NCI-H2171 (cell line): ENCODE results near the gene FLVCR1.
A peak's percentile ranks its signal among the peaks of the same experiment; 100 is the strongest.

Experiments
- DNase-seq: peaks from one replicate; lab custom pipeline; 2025; lab: John Stamatoyannopoulos, UW

FLVCR1 gene

DNA sequence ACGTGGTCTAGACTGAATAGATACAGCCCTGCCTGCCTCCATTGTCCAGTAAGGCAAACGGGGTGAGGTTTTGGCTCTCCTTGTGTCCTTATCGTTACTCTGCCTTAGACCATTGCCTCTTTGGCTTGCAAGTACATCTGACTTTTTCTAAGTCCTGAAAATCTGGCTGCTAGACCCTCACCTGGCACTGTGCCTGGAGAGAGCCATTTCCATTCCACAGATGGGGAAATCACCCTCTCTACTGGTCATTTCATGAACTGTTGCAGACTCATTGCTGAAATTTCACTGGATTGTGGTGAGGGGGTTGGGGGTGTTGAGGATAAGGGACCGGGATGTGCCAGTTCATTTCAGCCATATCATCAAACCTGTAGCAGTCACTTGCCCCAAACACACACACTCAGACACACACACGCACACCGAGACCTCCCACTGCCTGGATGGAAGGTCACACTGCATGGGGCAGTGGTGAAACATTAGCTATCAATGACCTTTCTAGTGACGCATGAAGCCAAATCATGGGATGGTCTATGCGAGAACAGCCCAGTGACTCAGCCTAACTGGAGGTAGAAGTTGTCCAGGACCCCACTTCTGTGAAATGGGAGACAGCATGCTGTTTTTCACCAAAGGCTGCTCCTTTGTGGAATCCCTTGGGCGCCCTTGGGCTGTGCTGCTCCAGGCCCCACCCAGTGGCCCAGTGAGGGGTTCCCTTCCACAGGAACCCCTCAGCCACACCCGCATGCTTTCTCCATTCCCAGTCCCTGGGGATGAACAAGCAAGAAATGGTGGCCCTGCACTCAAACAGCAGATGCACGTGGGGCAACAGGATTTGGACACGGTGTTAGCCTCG, 57.4 kb downstream of the FLVCR1 start:
- DNase-seq = peak; percentile 33

DNA sequence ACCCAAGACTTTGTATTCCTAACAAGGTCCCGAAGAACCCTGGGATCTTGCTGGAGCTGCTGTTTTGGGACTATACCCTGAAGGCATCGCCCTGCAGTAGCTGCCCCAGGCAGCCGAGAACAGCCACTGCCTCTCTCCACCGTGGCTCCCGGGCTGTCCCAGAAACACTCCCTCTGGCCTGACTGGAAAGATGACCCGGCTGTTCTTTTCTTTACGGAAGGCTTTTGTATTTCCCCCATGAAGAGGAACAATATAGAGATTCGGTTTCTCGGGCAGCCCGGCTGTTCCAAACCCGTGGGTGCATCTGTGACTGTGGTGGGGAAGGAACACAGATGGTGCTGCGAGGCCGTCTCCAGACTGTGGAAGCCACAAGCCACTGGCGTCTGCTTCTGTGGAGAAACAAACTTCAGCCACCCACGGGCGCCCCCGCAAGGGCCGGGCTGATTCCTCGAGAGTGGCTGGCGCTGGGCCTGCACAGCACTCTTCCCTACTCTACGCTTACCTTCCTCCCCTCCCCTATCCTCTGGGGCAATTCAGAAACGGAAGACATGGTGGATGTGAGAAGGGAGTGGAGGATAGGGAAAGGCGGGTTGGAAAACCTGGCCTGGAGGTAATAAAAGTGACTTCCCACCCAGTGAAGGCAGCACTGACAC, 58.5 kb downstream of the FLVCR1 start:
- DNase-seq = peak; percentile 80

DNA sequence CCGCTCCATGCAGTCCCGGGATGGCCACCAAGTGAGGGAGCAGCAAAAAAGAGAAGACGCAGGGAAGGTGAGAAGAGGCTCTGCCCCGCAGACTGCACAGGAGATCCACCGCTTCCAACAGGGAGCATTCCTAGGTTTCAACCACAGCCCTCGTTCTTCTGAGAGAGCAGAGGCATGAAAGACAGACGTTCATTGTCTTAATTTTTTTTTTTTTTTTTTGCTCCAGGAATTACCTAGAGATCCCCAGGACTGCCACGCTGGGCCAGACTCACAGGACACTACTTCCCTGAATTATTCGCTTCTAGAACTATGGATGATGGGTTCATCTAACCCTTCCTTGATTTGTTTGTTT, 59.0 kb downstream of the FLVCR1 start:
- DNase-seq = no peak

DNA sequence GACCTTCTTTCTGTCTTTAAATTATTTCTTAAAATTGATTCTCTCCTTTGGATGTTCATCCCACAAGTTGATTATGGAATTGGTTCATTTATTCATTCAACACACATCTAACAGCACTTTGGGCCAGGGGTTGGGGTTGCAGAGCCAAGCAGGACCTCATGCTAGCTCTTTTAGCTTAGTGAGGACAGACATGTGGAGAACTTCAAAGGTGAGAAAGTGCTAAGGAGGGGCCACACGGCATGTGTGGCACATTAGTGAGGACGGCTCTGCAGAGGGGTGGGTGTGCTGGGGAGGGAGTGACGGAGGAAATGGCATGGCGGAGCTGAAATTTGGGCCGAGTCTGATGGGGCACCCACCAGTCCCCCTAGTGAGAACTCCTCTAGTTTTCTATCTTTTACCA, 59.8 kb downstream of the FLVCR1 start:
- DNase-seq = no peak

DNA sequence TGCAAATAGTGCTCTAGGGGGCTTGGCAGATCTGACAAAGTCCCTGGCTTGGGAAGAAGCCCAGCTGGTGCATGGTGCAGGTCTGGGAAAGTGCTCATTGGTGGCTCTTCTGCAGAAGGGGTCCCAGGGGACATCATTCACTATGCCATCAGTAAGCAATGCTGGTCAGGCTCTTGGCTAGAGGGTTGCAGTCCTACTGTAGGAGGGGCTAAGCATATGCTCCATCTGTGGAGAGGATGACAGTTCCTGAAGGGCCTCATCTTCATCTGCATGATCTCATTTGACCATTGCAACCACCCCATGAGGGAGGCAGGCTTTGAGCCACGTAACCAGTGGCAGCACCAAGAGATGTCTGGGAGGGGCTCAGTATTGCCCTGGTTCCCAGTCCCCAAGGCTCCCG, 60.7 kb downstream of the FLVCR1 start:
- DNase-seq = no peak

DNA sequence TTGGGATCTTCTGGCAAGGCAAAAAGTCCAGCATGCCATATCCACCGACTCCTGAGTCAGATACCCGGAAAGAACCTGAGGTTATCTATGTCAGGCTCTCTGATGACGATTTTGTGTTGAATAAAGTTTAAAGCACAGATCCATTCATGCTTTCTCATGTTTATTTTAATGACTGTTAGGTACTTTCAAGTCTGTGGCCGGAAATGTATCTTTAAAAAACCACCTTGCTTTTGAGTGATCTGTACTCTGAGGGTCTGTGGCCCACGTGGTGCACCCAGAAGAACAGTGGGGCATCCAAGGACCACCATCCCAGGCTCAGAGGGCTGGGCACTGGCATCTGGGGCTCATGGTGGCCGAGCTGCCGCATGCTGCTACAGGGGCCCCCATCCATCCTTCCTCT, 62.2 kb downstream of the FLVCR1 start:
- no peak for DNase-seq

DNA sequence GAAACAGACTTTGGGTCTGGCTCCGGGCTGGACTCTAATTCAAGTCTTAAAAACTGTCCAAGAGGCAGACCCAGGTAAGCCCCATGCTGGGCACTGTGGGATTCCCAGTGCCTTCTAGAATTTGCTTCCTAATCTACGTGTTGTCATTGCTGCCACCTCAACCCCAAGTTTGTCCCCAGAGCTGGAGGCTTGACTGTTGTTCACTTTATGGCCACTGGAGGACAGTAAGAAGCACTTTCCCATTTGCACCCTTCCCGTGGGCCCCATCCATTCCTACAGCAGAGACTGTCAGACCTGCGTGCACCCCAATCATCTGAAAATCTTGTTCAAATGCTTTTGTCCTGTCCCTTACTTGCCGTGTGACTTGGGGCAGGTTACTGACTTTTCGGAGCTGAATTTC, 62.8 kb downstream of the FLVCR1 start:
- DNase-seq = no peak

DNA sequence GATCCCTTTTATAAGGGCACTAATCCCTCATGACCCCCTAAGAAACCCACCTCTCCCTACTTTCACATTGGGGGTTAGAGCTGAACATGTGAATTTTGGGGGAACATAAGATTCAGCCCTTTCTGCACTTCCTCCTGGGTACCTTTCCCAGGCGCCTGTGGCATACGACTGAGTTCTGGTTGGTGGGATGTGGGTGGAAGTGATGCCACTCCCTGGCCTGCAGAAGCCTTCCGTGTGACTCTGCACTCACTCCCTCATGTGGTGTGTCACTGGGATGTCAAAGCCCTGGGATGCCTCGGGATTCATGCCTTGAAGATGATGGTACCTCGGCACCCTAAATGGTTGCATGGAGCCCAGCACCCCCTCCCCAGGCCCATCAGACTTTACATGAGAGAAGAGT, 63.9 kb downstream of the FLVCR1 start:
- DNase-seq = no peak

DNA sequence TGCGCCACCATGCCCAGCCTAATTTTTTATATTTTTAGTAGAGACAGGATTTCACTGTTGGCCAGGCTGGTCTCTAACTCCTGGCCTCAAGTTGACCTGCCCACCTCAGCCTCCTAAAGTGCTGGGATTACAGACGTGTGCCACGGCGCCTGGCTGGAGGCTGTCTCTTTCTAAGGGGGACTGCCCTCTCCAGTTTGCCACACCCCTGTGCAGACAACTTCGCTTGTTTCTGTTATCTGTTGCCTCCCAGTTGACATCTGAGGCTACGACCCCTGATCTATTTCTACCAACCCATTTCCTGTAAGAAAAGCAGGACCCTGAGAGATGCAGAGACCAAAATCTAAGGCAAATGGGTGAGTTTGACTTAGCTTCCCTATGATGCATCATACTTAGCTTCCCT, 68.3 kb downstream of the FLVCR1 start:
- no peak for DNase-seq

DNA sequence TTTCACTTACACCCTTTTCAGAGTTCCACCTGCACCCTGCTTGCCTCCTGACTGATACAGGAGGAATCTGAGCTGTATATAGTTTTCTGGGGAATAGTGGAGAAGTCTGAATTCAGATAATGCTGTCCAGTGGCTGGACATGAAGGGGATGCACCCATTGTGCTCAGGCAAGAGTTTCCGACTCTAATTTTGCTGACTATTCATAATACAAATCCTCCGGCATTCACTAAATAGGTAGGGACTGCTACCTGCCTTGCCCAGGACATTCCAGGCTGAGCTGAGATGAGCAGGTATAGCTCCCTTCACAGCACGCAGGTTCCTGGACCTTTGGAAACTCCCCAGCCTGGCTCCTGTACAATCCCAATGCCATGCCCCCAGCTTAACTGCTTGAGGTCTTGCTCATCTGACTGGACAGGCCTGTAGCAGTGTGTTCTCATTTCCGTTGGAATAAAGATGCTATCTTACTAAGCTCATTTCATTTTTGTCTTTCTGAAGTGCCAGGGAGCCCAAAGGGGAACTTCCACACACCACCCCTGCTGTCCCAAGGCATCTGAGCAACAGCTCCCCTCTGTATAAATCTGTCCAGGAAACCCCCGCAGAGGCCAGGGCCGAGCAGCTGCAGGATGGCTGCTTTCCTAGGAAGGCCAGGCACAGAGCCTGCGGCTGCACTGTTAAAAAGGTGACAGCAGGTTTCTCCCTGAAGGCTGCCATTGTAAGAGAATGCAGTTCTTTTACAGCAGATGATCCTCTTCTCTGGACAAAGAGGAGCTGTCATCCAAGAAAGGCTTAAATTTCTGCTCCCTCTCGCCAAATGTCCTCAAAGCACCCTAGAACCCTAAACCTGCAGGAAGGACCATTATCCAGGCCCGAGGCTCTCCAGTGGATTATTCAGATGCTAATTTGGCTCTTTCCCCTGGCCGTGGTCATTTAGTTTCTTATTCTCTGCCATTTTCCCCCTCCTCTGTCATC, 70.5 kb downstream of the FLVCR1 start:
- no peak for DNase-seq

DNA sequence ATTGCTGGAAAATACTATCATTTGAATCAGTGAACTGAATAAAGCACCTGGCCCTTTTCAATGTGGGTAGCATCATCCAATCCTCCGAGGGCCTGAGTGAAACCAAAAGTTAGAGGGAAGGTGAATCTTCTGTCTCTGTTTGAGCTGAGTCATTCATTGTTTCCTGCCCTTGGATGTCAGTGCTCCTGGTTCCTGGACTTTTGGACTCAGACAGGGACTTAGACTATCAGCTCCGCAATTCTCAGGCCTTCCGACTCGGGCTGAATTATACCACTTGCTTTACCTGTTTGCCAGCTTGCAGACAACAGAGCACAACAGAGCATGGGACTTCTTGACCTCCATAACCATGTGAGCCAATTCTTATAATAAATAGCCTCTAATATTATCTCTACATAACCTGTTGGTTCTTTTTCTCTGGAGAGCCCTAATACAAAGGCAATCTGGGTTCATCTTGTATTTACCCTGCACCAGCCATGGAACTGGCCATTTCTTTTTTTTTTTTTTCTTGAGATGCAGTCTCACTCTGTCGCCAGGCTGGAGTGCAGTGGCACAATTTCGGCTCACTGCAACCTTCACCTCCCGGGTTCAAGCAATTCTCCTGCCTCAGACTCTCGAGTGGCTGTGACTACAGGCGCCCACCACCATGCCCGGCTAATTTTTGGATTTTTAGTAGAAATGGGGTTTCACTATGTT, 73.1 kb downstream of the FLVCR1 start:
- DNase-seq = no peak

DNA sequence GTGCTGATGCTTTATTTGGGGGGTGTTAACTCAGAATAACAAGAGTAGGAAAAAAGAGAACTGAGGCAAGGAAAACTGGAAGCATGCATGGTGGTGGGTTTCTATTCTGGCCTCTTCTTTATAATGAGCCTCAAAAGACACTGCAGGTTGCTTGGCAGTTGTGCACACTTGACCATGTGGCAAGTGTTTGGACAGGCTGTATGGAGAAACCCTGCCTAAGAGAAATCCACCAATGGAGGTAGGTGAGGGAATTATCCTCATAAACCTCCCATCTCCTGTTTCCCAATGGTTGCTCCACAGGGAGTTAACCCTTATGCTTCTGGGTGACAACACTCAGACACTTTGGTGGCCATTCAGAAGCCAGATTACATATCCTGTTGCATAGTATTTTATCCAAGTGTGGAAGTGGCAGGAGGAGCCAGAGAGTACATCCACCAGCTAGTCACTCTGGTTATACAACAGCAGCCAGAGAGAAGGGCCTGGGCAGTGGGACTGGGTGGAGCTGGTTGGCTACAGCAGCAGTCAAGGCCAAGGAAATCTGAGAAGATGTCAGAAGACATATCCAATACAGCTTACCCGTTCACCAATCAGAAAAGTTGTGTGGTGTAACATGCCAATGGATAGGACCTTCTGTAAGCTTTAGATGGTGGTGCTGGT, 75.9 kb downstream of the FLVCR1 start:
- no peak for DNase-seq

DNA sequence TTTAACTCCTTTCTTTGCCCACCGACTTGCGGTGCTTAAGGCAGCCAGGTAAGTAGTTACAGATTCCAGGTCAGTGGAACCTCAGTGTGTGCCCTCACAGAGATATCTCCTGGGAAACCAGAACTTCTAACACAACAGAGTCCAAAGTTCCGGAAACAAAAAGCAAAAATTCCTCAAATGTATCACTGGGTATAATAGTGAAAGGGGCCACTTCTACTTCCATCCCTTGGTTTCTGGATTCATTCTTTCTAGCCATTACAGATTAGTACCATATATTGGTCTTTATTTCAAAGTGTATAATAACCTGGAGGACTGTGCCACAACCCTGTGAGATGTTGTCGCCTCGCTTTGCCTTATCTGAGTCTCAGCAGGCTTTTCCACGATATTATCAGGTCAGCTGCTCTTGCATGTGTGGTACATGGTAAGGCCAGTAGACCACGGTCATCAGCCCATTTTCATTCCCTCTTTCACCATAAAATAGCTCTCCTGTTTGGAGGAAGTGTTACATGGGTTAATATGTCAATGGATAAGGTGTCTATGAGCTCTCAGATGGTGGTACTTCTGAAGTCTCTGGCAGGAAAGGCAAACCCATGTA, 77.4 kb downstream of the FLVCR1 start:
- DNase-seq = no peak

DNA sequence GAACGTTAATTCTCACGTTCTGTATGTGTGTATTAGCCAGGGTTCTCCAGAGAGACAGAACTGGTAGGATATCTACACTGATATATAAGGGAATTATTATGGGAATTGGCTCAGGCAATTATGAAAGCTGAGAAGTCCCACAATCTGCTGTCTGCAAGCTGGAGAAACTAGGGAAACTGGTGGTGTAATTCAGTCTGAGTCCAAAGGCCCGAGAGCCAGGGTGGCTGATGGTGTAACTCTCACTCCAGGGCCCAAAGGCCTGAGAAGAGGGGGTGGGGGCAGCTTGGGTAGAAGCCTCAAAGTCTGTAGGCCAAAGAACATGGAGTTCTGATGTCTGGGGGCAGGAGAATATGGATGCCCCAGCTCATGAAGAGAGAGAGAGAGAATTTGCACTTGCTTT, 79.0 kb downstream of the FLVCR1 start:
- DNase-seq = no peak

DNA sequence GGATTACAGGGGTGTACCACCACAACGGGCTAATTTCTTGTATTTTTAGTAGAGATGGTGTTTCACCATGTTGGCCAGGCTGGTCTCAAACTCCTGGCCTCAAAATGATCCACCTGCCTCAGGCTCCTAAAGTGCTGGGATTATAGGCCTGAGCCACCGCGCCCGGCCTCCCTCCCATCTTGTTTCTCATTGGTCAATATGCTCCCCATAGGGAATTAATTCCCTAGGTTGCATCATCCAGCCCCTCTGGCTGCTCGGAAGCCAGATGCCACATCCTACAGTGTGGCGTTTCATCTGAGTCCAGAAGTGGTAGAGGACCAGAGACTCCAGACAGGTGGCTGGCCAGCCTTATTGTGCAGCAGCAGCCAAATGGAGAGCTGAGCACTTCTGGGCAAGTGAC, 80.8 kb downstream of the FLVCR1 start:
- peak; percentile 45 for DNase-seq

DNA sequence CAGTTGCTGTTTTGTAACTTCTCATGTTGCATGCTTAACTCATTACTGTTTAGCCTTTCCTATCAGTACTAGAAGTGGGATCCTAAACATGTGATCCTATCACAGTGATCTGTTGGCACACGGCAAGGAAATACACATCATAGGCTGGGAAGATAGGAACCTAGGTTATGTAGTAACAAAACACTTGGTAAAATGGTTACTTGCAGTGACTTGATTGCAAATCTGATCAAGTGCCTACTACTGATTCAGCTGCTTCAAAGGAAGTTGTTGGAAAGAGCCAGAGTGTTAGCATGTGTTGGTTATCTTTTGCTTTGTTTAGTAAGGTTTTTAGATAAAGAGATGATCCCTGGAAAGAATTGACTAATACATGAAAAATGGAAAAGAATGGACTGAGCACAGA, 83.4 kb downstream of the FLVCR1 start:
- no peak for DNase-seq

DNA sequence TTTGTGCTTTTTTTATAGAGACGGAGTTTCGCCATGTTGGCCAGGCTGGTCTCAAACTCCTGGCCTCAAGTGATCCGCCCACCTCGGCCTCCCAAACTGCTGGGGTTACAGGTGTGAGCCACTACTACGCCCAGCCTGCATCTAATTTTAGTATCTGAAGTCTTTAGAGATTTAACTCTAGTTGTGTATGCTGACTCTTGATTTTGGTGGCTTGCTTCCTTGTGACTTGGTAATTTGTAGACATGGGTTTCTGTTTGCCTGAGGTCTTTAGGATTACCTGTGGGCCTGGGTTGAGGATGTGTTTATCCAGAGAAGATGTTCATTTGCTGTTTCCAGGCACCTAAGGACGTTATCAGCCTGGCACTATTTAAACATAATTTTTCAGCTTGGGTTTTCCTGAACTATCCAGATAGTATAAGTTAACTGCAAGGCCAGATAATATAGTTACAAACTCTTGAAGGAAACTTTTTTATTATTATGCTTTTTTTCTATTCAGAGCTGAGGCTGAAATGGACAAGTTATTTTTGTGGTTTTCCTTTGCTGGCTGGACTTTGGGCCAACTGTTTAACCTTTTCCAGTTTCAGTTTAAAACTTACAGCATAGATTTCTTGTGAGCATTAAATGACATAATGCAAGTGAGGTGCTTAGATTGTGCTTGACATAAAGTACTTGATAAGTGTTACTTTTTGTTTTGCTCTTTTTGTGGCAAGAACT, 84.8 kb downstream of the FLVCR1 start:
- no peak for DNase-seq

DNA sequence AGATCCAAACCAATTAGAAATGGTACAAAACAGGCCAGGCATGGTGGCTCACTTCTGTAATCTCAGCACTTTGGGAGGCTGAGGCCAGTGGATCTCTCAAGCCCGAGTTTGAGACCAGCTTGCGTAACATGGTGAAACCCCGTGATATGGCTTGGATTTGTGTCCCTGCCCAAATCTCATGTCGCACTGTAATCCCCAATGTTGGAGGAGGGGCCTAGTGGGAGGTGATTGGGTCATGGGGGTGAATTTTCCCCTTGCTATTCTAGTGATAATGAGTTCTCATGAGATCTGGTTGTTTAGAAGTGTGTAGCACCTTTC, 85.3 kb downstream of the FLVCR1 start:
- no peak for DNase-seq

DNA sequence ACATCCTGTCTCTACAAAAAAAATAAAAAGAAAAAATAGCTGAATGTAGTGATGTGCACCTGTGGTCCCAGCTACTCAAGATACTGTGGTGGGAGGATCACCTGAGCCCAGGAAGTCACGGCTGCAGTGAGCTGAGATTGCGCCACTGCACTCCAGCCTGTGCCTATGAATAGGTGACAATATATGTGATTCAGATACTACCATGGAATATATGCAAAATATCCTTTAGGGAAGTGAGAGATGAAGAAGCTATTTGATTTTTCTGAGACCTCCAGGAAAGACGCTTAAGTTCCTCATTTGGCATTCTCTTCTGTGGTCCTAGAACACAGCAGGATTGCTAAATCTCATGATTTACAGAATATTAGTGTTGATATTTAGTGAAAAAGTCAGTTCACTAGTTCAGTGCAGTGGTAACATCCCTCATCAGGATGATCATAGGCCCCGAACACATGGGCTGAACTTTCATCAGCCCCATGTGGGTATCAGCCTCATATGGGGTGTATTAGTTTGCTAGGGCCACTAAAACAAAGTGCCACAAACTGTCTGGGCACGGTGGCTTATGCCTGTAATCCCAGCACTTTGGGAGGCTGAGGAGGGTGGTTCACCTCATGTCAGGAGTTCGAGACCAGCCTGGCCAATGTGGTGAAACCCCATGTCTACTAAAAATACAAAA, 86.3 kb downstream of the FLVCR1 start:
- DNase-seq = no peak

DNA sequence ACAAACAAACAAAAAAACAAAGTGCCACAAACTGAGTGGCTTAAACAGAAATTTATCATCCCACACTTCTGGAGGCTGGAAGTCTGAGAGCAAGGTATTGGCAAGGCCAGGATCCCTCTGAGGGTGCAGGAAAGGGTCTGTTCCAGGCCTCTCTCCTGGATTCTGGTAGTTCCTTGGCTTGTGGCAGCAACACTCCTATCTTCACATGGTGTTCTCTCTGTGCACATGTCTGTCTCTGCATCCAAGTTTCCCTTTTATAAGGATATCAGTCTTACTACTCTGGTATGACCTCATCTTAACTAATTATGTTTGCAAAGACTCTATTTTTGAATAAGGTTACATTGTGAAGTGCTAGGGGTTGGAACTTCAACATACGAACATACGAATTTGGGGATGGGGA, 87.0 kb downstream of the FLVCR1 start:
- DNase-seq = no peak
